ENCODE results near the gene RPUSD4. TPM values are rescaled to one million over a fixed set of nuclear protein-coding genes. Genes with fewer than 3 reads are reported as not detected.

RPUSD4 gene
- total and polyA plus RNA-seq, 2 experiments from 2014 or later, result 20.8 to 60.8 TPM

GRCh38 chr11:126226334-126227084, 15.1 kb upstream of the RPUSD4 start:
- H3K79me2 ChIP-seq (replicated peaks; ENCODE audit: insufficient read depth), result peaks cover 89% of the 10 kb centered on the region
- ATAC-seq (no peak), DNase-seq (ENCODE audit: low spot score) (no peak)
- H3K4me3 ChIP-seq, result no peak overlapping the region
- no peaks in the 10 kb centered on the region for H3K4me1 Mint-ChIP-seq
- H4K20me1 ChIP-seq (replicated peaks; ENCODE audit: insufficient read depth), result peaks cover 6% of the 10 kb centered on the region; the same call in 1 of the 2 replicates
- TF ChIP-seq ZNF331 (CRISPR knock-in tag; IDR thresholded peaks at IDR 0.05; ENCODE audit: low read depth) (no peak), ETS1 (IDR thresholded peaks at IDR 0.05) (no peak), JUNB (IDR thresholded peaks at IDR 0.05; ENCODE audit: unreplicated experiment) (no peak), EZH2 (IDR thresholded peaks at IDR 0.05; ENCODE audit: low read depth, unreplicated experiment) (no peak), REST (IDR thresholded peaks at IDR 0.05; ENCODE audit: unreplicated experiment) (no peak)
- H3K27ac ChIP-seq (ENCODE audit: low read depth), result no peak overlapping the region
- H3K9me3 Mint-ChIP-seq, result peaks cover 22% of the 10 kb centered on the region
- 0 out of 2 replicates have a peak, but pooled peaks cover 3% of the 10 kb centered on the region for H3K36me3 ChIP-seq (ENCODE audit: insufficient read depth)
- no peak overlapping the region for H2AFZ ChIP-seq
- peaks cover 29% of the 10 kb centered on the region for H3K36me3 Mint-ChIP-seq (ENCODE audit: low read depth)
- no peaks in the 10 kb centered on the region for H3K27me3 ChIP-seq (ENCODE audit: insufficient read depth)
- H3K27ac Mint-ChIP-seq, result no peak overlapping the region
- peaks cover 12% of the 10 kb centered on the region for H3K27me3 Mint-ChIP-seq (ENCODE audit: insufficient read depth, low read depth, poor library complexity)
- H3K4me2 ChIP-seq, result no peak overlapping the region
- H3K9me2 ChIP-seq (ENCODE audit: insufficient read depth), result no peaks in the 10 kb centered on the region
- no peak overlapping the region for H3K4me3 Mint-ChIP-seq
- no peaks in the 10 kb centered on the region for H3K4me1 ChIP-seq (ENCODE audit: insufficient read depth)
- no peaks in the 10 kb centered on the region for H3F3A ChIP-seq (replicated peaks; ENCODE audit: low read depth)

- DNase-seq (ENCODE audit: low spot score) (no peak), ATAC-seq (no peak)
- no peak overlapping the region for H3K4me2 ChIP-seq
- Mint-ChIP-seq H3K27me3 (ENCODE audit: insufficient read depth, low read depth, poor library complexity) (peaks cover 8% of the 10 kb centered on the region), H3K36me3 (ENCODE audit: low read depth) (peaks cover 29% of the 10 kb centered on the region), H3K9me3 (peaks cover 22% of the 10 kb centered on the region), H3K27ac (no peak overlapping the region), H3K4me1 (no peaks in the 10 kb centered on the region), H3K4me3 (no peak overlapping the region)
- no peak overlapping the region for H3K27ac ChIP-seq (ENCODE audit: low read depth)
- no peaks in the 10 kb centered on the region for H3F3A ChIP-seq (replicated peaks; ENCODE audit: low read depth)
- H3K36me3 ChIP-seq (ENCODE audit: insufficient read depth), result 0 out of 2 replicates have a peak, but pooled peaks cover 3% of the 10 kb centered on the region
- H3K4me1 ChIP-seq (ENCODE audit: insufficient read depth), result no peaks in the 10 kb centered on the region
- no peaks in the 10 kb centered on the region for H3K9me2 ChIP-seq (ENCODE audit: insufficient read depth)
- peaks cover 11% of the 10 kb centered on the region; the same call in 1 of the 2 replicates for H4K20me1 ChIP-seq (replicated peaks; ENCODE audit: insufficient read depth)
- no peaks in the 10 kb centered on the region for H3K27me3 ChIP-seq (ENCODE audit: insufficient read depth)
- H3K4me3 ChIP-seq, result no peak overlapping the region
- peaks cover 90% of the 10 kb centered on the region for H3K79me2 ChIP-seq (replicated peaks; ENCODE audit: insufficient read depth)
- H2AFZ ChIP-seq, result no peak overlapping the region
- TF ChIP-seq CTCF (conservative IDR thresholded peaks at IDR 0.05; ENCODE audit: low read depth in 2 of 2) (no peak), EZH2phosphoT487 (IDR thresholded peaks at IDR 0.05; ENCODE audit: unreplicated experiment) (no peak), EZH2 (IDR thresholded peaks at IDR 0.05; ENCODE audit: low read depth, unreplicated experiment) (no peak), JUNB (IDR thresholded peaks at IDR 0.05; ENCODE audit: unreplicated experiment) (no peak), POLR2AphosphoS5 (IDR thresholded peaks at IDR 0.05; ENCODE audit: low read depth) (no peak)
Observed at GRCh38 chr11:126225295-126225665, 13.8 kb upstream of the RPUSD4 start.

All from GM23338 (cell line).